ENCODE data around the gene SPATS2L. TPM values are rescaled to one million over a fixed set of nuclear protein-coding genes. Genes with fewer than 3 reads are reported as not detected.

The SPATS2L gene
- total RNA-seq, 1 experiment from 2014 or later = 66.2 TPM

DNA sequence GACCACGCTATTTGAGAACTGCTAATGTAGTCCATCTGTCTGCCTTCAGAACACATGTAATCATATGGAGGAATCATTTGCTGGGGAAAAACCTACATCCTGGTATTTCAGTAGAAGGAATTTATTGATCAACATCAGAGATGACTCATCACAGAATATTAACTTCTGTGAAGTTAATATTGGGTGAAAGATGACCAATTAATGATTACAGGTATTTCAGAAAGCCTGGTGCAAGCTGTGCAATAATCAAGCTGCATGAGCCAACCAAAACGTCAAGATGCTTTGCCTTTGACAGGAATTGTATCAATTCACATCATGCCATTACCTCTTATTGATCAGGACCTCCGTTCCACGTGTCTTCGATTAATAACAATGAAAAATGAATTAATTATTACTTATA is 9.4 kb upstream of the SPATS2L start:
- DNase-seq (ENCODE audit: low read depth) = no peak

DNA sequence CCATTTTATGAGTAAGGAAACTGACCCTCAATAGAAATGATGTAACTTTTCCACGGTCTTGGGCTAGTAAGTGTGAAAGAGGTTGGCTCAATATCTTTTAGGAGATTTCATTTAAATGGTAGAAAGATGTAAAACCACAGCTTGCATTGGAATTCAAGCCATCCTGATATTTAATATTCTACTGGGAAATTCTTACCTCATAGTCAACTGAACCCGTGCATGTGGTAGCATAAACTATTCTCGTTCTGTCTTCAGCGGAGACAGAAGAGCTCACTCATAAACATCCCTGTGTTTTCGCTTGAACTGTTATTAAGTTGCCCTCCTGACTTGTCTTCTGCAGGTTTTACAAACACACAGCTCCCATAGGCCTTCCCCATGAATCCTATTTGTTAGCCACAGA is 8.5 kb upstream of the SPATS2L start:
- no peak for DNase-seq (ENCODE audit: low read depth)

DNA sequence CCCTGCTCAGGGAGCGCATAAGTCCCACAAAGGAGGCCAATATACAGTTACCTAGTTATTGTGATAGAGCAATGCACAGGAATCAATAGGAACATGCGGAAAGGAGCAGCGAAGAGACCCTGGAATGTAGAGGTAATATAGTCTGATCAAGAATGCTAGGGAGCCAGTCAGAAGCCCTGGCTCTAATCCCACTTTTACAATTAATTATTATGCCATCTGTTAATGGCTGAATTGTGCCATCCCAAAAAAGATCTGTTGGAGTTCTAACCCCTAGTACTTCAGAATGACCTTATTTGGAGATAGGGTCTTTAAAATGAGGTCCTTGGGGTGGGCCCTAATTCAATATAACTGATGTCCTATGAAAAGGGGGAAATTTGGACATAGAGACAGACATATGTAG is 7.7 kb upstream of the SPATS2L start:
- no peak for DNase-seq (ENCODE audit: low read depth)

DNA sequence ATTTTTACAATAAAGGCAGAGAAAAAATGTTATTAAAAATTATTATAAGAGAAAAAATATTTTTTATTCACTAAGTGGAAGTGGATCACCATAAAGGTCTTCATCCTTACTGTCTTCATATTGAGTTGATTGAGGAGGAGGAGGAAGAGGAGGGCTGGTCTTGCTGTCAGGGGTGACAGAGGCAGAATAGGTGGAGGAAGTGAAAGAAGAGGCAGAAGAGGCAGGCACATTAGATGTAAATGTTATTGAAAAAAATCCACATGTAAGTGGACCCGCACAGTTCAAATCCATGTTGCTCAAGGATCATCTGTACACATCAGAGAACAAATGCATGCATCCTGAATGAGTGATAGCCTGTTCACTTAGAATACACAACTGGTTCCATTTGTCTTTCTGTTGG is 6.4 kb upstream of the SPATS2L start:
- no peak for DNase-seq (ENCODE audit: low read depth)

DNA sequence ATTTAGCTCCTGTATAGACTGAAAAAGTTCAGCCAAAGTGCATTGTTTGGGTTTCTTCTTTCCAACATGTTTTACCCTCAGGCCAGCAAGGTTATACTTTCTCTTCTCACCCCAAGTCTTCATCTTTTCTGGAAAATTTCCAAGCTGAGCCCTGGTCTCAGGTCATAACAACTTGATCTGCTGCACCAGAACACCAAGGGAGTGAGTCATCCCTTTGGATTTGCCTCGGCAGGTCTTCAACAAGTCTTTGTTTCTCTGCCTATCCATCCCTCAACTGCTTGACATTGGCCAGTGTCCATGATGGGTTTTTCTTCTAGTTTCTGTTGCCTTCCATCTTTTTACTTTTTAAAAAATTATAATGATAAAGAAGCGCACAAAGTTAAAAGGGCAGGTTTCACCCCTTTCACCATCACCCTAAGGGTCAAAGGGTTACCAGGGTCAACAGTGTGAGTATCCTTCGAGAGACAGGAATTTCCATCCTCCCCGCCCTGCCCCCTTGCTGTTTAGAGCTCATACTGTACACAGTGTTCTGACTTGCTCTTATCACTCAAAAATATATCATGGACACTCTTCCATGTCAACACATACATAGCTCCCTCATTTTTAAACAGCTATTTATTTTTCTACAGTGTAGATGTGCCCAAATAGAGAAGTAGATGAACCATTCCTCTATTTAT is 5.7 kb upstream of the SPATS2L start:
- DNase-seq (ENCODE audit: low read depth) = peak; percentile 78

DNA sequence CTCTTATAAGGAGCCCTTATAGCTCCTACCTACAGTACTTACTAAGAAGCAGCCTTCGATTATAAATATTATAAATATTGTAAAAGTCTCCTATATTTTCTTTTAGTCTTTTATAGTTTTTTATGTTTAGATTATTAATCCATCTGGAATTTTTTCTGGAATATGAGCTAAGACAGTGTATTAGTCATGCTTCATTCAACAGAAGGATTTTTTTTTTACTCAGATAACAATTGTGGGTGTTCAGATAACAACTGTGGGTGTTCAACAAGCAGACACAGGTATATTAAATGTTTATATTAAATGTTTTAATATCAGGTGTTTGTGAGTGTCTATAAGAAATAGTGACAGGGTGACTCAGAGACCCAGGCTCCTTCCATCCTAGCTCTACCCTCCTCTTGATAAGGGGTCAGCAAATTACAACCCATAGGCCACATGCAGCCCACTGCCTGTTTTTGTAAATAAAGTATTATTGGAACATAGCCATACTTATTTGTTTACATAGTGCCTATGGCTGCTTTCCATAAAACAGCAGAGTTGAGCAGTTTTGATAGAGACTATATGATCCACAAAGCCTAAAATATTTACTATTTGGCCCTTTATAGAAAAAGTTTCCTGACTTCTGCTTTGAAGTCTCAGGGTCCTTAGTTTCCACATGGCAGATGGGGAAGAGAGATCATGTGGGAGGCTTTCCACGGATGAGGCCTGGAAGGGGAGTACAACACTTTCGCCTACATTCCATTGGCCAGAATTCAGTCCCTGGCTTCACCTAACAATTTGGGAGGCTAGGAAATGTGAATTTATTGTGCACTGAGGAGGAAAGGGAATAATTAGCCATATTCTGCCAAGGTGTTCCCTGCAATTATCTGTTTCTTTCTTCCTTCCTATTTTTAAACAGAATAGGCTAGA is 4.3 kb upstream of the SPATS2L start:
- no peak for DNase-seq (ENCODE audit: low read depth)

DNA sequence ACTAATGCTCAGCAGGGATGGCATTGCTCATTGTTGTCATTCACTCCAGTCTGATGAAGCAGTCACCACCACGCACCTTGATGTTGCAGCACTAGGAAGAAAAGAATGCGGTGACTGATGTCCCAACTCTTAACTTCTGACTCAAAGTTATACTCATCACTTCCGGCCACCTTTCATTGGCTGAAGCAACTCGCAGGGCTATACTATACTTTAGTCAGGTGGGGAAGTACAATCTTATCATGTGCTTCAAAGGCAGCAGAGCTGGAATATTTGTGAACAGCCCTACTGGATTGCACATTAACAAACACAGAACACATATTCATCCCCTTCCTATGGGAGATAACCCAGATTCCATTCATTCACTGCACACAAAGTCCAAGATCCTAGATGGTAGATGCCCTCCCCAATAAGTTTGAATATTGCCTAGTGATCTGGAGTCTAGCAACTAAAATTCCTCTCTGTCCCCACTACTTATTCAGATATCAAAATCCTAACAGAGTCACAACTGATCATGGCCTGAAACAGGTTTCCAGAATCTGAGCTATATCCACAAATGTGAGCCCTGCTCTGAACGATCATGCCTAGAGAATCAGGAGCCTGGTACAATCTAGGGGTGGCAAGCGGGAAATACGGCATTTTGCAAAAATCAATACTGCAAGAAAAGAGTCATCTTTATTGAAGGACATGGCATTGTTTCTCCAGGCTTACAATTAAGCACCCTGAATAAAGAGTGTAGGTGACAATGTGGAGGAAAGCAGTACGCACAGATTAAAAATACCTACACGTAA is 3.4 kb upstream of the SPATS2L start:
- DNase-seq (ENCODE audit: low read depth) = peak; percentile 77

DNA sequence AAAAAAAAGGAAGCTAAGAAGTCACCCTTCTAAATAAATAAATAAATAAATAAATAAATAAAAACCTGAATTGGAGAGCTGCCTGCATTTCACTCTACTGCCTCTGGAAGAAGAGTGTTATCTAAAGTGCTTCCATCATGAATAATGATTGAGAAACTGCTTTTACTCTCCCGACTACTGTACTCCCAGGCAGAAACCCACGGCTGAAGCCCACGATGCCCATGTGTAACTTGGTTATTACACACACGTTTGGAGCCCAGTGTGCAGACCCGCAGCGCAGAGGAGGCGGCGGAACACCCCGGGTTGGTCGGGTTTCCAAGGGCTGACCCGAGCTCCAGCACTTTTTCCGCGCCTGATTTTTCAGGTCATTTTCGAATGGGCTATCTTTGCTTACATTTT is 697 bp upstream of the SPATS2L start:
- peak; percentile 38 for DNase-seq (ENCODE audit: low read depth)

DNA sequence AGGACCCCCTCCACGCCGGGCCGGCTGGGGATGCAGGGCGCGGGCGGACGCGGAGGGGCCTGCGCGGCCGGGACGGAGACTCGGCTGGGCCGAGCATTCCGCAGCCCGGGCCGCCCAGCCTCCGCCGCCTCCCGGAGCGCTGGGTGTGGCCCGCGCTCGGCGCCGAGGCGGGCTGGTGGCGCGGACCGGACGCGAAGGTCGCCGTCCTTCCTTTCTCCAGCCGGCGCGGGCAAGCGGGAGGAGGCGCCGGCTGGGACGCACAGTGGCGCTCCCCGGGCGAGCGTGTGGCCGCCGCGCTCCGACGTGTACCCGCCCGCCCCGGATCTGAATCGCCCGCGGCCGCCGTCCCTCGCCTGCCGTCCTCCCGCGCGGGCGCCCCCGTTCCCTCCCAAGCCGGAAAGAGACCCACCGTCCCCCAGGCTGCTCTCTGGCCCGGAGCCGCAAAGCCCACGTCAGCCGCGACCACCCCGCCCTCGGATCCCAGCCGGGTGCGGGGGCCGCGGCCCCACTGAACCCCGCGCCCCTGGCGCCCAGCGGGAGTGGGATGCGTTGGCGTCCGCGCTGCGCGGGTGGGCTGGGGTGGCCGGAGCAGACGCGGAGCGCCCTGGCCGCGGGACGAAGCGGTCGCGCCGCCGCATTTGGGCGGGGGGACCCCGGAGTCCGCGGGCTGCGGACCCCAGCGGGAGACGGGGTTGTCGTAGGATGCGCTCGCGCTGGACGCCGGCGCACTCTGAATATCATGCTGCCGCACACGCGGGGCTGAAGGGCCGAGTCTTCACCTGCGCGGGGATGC is 634 bp downstream of the SPATS2L start:
- DNase-seq (ENCODE audit: low read depth) = peak; percentile 67

DNA sequence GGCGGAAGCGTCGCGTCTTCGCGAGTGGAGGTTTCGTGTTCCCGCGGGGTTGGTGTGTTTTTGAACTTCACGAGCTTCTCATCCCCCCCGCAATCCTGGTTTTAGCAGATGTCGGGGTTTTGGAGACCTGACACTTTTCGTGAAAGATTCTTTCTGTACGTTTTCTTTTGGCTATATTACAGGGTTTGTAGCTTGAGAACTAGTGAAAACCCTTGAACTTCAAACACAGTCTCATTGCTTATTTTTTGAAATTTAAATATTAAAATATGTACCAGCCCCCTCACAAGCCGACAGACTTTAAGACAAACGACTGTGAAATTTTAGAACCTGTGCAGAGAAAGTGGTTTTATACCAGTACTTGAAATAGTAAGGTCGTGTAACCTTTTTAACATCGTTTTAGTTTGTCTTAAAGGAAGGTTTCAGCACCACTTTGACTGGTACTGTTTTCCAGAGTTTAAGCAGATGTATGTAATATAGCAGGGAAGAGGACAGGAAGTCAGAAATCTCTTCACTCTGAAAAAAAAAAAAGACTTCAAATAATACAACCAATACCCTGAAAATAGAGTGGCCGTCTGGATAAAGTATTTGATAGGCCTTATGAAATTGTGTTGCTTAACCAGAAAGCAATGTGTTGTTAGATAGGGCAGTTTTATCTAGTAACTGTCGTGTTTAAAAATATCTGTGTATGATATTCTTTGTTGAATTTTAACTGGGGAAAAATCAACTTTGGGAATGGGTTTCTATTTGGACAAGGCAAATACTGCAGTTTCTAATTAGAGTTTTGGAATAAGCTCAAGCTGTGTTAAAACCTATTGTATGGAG is 1.4 kb downstream of the SPATS2L start:
- DNase-seq (ENCODE audit: low read depth) = no peak

DNA sequence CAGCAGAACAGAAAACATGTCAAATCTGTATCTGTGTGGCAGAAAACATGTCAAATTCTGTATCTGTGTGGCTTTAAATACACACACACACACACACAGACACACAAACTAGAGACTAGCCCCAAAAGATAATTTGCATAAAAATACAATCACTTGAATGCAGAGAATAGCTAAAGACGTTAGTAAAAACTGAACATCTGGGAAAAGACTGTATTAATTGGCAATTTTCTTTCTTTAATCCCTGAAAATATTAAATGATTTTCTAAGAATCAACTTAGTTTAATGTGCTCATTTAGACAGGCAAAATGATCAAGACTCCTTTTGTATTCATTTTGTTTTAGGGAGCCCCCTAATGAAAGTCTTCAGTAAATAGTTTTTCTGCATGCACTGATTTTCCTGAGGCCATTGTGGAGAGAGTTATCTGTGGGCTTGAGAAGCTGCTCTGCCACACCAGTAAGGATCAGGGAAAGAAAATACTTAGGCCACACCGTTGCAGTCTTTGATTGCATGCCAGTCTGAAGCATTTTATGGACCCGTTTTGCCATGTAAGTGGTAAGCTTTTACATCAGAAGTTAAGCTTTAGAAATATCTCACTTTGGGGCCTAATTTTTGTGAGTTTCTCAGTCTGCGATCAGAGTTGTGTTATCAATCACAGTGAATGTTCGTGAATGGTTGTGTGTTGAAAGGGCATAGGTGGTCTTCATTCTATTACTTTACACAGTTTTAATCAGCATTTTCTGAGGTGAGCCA is 2.2 kb downstream of the SPATS2L start:
- DNase-seq (ENCODE audit: low read depth) = no peak

DNA sequence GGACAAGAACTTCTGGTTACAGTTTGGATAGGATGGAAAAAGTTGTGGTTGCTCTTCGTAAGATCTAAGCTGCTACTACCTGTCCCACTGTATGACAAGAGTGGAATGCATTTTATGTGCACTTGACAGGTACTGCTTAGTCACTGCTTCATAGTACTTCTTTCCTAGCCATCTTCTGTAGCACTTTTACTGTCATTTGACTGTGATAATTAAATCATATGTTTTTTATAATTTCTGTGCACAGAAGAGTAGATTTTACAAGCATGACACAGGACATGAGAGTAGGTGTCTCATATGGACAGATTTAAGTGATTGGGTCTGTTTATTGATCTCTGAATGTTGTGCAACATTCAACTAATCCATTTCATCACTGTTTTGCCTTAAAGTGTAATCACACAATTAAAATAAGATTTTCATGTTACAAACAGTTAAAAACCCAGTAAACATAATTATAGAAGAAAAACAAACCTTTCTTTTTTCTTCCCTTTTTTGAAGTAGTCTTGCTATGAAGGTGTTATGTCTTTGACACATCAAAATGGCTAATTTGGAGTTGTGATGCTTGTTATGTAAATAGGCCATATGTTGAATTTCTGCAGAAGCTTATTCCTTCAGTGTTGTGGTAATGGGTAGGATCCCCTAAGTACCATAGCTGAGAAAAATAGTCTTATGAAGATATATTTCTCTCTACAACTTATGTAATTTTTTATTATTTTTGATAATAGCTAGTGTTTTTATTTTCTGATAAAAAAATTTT is 3.0 kb downstream of the SPATS2L start:
- no peak for DNase-seq (ENCODE audit: low read depth)

DNA sequence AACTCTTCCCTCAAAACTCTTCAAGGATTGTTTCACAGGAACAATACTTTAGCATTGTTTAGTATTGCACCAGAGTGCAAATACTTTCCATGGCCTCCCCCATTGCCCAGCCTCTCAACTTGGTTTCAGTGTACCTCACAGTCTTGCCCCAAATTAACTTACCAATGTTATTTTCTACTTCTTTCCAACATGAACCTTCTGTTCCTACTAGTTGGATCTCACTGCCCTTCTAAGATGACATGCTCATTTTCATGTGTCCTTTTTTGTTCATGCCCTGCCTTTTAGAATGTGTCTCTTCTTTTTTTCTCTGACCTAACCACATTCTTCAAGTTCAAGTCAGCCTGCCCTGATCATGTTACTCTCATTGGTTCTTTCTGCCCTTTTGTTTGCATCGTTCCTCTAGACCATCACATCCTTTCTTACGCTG is 4.1 kb downstream of the SPATS2L start:
- DNase-seq (ENCODE audit: low read depth) = no peak

DNA sequence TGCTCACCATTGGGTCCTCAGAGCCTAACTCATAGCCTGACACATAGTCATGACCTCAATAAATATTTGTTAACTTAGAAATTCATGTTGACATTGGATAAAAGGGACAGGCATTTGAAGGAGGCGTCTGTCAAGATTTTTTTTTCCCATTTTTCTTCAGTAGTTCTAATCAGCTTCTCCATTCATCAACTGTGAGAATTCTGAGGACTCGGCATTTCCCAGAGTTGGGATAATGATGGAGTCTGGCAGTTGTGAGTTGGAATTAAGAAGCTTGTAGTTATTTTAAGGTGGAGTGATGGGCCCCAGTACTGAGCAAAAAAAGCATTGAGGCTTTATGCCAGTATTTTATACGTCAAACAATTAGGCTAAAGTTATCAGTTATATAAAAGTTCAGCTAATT is 4.6 kb downstream of the SPATS2L start:
- DNase-seq (ENCODE audit: low read depth) = no peak

DNA sequence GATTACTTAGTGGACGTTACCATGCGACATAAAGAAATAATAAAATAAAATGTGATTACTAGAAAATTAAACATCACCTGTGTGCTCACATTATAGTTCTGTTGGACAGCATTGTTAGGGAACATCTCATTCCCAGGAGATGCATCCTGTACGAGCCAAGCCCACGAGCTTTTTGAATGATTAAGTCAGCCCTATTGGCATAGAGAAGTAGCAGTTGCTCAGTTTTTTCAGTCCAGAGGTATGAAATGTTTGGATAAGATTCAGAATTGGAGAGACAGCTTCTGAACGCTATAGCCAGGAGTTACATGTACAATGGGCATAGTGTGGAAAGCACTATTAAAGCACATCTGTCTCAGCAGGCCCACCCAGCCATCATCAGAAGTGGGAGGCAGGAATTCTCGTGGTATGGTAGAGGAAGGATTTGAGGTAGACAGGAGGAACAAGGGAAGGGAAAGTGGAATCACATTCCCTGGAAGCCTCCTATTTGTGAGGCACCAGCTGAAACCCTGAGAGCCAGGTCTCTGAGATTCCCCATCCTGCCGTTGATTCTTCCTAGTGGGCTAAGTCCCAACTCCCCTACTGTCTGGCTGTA is 8.6 kb downstream of the SPATS2L start:
- DNase-seq (ENCODE audit: low read depth) = no peak

DNA sequence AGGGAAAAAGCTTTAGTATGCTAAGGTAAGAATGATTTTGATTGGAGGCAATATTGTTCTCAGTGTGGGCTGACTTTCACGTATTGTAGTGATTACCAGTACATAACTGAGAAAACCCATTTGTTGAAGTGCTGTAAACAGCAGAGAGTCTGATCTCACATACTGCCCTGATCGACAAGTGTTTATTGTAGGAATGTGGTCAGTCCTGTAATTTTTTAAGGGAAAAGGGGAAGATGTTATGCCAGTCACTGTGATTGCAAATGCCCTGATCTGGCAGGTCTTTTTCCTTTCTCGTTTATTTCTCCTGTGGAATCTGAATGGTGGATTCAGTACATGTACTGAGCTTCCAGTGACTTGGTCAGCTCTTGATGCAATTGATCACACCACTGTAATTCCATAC is 11.5 kb downstream of the SPATS2L start:
- no peak for DNase-seq (ENCODE audit: low read depth)

DNA sequence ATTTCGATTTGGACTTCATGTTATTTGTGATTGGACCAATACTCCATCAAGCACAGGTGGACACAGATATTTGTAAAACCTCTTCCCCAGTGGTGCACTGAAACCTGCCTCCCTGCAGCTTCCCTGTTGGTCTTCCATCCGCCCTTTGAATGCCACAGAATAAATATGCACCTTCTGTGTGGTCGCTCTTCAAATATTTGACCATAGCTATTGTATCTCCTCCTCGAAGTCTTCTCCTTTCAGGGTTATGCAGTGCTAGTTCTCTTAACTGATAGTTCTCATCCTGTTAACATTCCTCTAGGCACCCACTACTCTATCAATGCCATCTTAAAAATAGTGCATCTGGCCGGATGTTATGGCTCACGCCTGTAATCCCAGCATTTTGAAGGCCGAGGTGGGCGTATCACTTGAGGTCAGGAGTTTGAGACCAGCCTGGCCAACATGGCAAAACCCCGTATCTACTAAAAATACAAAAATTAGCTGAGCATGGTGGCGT is 12.5 kb downstream of the SPATS2L start:
- DNase-seq (ENCODE audit: low read depth) = no peak

DNA sequence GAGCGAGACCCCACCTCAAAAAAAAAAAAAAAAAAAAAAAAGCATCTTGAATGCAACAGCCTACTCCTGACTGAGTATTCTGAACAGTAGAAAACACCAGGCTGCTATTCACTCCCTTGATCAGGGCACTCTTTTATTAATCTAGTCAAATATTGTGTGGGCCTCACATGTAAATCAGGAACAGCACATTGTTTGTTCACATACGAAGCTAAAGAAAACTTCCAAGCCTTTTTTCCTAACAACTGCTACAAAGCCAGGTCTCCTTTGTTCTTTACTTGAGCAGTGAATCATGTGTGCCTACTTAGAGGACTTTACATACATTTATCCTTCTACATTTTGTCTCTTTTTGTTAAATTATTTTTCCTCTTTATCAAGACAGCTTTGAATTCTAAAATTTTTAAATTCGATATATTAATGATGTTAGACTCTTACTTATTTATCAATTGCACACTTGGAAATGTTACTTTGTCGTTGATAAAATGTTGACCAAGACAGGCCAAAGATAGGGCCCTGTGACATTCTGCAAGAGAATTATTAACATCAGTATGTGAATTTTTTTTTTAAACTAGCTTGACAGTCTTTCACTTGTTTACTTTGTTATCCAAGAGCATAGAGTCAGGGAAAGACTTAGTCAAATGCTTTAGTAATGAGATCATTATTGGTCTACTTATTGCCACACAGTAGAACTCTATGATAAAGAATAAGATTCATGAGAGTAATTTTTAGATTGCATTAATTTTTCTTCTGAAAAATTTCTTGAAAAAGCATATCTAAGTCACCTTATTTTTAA is 13.2 kb downstream of the SPATS2L start:
- DNase-seq (ENCODE audit: low read depth) = no peak
